Activated effector memory CD4-positive, alpha-beta T cell treated with Interleukin-2 at 50 U/mL for 16 hours (primary cell): ENCODE results near the gene RCAN1.
A peak's percentile ranks its signal among the peaks of the same experiment; 100 is the strongest.
"Not testable (repeated sequence)": the region's sequence is repeated elsewhere in the genome, so short reads cannot be mapped to it uniquely, and the experiment has no call there.

Source experiments
- DNase-seq: peaks from one replicate; pipeline ENCODE4 v3.0.0-alpha.2; 2020

RCAN1 gene

DNA sequence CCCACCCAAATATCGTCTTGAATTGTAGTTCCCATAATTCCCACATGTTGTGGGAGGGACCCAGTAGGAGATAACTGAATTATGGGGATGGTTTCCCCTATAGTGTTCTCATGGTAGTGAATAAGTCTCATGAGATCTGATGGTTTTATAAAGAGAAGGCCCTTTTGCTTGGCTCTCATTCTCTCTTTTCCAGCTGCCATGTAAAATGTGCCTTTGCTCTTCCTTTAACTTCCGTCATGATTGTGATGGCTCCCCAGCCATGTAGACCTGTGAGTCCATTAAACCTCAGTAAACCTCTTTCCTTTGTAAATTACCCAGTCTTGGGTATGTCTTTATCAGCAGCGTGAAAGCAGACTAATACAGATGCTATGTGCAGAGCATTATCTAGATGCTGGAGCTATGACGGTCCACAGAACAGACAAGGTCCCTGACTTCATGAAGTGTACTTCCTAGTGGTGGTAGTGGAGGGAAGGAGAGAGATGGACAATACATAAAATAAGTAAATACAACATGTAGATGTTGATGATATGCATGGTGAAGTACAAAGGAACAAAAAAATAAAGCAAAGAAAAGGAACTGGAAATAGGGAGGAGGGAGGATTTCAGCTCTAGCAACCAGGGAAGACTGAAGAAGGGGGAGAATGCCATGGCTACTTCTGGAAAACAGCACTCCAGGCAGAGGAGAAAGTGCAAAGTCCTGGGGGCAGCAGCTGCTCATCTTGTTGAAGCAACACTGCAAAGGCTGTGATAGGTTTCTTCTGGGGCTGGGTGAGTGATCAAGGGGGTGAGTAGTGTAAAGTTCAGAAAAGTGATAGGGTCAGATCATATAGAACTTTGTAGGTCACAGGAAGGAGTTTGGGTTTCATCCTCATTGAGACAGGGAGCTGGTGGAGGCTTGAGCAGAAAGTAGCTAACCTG is 6.8 kb upstream of the RCAN1 start:
- DNase-seq: no peak

DNA sequence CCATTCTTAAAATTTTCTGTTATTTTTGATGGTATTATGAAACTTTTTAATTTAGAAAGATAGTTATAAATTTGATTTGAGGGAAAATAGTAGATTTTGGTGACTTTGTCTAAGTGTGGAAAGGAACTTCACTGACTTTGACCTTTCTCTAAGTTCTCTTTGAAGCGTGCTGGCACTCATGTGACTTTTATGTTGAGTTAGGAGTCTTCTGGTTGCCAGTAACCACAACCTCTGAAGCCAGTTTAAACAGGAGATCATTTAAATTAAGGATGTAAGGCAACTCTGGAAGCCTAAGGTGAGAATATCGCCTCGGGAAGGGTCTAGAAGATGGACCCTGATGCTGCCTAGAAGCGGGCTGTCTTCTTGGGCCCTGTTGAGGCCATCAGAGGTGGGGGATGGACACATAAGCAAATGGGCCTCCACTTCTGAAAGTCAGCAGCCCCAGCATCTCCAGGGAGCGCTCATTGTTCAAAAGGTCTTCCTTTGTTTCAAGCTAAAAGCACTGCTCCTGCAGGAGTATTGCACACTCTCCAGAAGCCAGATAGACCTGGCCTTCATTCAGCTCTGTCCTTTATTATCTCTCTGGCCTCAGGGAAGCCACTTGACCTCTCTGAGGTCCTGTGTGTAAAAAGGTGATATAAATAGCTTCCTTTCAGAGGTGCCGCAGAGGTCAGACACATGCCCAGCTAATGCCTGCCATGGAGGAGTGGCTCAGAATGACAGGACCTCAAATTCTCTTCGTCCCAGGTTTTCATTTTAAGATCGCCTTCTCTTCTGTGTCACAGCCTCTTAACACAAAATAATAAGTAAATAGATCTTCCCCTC is 5.1 kb upstream of the RCAN1 start:
- no peak for DNase-seq

DNA sequence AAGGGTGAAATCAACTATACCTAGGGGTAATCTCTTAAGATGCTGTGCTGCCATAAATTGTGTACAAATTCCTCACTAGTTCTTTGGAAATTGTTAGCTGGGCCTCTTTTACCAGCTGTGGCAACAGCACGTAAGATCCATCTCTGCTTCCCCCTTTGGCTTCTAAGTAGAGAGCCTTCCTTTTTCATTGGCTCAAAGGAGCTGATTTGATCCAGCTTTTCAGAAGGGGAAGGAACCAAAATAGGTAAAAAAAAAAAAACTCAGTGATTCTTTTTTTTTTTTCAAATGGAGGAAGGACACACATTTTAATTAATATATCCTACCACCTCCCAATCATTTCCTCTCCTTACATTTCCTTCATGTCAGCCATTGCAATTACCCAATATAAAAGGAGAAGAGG is 4.0 kb upstream of the RCAN1 start:
- no peak for DNase-seq

DNA sequence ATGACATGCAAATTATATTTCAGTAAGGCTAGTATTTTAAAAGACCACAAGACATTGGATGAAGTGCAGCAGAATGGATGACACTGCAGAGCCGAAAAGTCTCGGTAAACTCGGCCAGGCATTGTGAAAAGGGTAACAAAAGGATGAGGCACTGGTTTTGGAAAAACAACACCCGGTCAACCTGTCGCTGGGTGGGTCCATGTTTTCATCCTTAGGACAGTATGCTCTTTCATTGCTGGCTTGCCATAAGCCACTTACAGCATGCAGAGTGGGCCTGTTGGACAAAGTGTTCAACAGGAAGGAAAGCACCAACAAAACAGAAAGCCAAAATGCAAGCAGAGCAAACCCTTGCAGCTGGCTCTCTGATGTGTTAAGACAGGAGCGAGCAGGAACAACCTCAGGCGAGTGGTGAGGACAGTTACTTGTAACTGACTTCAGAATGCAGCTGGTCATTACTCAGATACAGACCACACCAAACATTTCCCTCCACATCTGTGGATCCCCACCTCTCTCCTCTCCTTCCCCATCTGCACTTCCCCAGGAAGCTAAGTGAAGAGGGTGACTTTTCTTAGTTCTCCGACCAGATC is 2.9 kb upstream of the RCAN1 start:
- no peak for DNase-seq

DNA sequence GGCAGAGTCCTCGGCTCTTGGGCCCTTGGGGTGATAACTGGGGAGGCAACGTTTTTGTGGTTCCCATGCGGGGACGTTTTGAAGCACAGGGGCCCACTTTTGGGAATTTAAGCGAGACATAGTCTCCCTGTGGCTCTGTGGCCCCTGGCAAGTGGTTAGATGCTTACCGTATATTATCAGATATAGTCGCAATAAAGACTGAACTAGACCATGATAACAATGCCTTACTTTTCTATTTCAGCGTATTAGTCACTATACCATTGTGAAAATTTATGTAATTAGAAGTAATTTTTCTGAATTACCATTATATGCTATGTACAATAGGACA is 538 bp upstream of the RCAN1 start:
- DNase-seq: no peak

DNA sequence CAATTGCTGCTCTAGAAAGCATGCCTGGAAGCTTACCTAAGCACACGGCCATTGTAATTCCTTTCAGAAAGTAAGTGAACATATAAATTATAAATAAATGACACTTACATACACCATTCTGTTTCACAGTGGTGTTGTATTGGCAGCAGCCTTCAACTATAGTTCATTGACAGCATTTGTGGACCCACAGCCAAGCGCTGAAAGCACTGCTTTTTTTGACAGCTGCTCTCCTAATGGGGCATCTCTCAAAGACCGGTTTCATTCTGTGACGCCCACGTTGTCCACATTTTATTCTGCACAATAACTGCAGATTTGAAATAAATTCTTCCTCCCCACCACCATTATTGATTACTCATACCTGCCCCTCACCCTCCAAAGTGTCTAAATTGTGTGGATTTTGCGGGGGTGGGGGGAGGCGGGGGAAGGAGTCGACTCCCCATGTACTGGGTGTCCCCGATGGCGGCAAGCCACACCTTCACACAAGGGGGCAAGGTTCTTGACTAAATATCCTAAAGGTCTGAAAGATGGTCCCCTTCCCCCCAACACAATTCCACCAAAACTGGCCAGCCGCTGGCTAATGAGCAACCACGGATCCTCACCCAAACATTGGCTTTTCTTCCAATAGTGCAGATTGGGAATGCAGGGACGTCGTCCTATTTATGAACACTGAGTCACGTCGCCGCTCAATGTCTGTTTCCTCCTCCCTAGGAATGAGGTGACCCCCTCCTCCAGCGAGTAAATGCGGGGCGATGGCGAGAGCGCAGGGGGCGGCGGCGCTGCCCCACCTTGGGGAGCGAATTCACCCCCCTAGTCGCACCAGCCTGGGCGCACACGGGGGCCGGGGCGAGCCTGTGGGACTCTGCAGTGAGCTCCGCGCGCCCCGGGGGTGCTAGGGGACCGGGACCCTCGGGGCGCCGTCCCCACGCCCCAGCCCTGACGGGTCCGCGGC is 960 bp downstream of the RCAN1 start:
- DNase-seq: no peak

DNA sequence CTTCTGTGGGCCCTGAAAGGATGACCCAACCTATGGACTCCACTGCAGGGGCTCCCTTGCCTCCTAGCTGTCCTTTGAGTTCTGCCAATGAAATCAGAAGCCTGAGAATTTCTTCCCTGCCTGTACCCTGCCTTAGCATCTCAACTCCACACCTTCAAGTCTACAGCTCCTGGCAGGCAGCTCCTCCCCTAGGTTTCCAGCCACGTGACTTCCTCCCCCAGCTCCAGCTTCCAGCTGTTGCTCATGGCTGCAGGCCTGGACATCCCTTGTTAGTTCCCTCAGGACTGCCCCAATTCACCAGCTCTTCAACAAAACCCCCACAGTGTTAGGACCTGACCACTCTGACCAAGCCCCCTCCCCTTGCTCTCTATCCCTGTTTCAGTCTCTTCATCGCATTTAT is 2.4 kb downstream of the RCAN1 start:
- DNase-seq: no peak

DNA sequence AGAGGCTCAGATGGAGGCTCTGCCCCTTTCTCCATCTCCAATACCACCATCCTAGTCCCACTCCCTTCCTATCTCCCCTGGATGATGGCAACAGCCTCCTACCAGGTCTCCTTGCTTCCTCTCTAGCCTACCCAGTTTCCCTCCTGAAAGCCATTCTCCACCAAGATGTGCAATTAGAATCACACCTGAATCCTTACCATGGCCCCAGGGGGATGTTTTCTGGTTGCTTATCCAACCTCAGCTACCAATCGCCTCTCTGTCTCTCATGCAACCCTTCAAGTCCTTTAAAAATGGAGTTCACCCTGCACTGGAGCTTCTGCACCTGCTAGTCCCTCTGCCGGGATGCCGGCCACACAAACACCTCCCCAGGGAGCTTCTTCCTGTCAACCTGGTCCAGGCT is 2.9 kb downstream of the RCAN1 start:
- no peak for DNase-seq

DNA sequence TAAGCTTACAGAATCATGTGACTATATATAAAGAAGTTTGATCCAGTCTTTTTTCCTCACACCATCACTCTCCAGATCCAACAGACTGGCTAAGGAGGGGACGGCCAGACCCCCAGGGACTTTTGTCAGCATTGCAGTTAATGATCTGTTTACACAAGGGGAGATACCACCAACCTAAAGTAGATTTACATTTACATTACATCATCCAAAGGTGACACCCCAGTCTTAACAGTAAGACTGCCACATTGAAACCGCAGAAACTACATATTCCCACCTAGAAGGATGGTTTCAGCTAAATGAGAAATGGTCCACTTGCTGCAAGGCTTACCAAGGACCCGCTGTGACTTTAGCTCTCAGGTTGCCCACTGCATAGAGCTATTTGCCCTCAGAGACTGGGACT is 3.4 kb downstream of the RCAN1 start:
- no peak for DNase-seq

DNA sequence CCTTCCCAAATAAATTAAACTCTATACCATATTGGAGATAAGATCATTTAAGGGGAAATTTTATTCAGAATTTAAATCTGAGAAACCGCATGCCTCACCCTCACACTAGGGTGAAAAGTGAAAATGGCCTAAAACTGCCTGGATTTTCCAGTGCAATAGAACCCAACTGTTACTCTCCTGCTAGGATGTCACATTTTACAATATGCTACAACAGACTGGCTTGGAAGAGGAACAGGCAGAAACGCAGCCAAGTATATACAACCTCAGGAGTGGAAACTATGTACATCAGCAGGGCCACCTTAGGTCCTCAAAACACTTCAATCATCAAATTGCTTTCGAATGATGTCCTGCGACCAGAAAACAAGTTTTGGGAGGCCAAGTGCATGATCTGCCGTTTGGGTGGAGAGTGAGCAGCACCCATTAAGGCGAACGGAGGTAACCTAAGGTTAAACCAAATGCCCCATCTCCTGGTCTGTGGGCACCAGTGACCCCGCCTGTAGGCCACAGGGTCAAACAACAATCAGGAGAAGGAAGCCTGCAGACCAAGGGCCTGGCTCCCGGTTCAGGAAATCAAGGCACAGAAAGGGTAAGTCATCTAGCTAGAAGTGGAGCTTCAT is 4.9 kb downstream of the RCAN1 start:
- DNase-seq: no peak

DNA sequence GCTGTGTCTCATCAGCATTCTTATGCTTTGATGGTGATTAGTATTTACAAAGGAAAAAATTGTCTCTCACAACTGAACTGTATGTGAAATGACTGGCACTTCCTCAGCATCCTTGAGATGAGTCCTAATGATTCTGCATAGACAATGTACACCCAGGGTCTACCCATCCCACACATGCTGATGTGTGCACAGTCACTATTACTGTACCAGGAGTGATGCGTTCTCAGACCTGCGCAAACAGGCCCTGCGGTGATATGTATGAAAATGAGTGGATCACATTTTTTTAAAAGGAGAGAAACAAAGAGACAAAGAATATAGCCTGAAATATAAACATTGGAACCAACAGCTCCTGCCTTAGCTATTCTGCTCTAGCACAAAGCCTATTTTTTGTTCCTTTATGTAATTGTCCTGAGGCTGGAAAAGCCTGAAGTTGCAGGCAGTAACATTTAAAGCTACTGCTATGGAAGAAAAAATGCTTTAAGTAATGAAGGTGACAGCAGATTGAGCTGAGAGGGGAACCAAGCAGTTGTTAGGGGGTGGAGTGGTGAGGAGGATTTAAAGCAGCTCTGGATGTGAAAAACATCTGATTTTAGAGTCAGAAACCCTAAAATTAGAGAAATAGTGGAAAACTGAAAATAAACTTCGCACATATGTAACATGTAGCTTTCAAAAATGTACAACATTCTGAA is 5.5 kb downstream of the RCAN1 start:
- DNase-seq: no peak

DNA sequence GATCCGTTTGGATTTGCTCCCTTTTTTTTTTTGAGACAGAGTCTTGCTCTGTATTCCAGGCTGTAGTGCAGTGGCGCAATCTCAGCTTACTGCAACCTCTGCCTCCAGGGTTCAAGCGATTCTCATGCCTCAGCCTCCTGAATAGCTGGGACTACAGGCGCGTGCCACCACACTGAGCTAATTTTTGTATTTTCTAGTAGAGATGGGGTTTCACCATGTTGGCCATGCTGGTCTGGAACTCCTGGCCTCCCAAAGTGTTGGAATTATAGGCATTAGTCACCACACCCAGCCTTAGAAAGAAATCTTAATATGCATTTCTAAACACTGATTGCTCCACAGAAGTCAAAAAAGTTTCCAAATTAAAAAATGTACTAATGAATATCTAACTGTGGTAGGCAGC is 7.5 kb downstream of the RCAN1 start:
- not testable (repeated sequence) for DNase-seq

DNA sequence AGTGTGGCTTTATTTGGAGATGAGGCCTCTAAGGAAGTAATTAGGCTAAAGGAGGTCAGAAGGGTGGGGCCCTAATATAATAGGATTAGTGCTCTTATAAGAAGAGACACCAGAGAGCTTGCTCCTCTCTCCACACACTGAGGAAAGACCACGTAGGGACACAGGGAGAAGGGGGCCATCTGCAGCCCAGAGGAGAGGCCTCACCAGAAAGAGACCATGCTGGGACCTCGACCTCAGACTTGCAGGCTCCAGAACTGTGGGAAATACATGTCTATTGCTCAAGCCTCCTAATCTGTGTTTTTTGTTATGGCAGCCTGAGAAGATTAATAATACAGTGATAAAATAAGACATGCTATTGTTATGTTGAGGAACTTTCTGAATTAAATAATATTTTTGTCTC is 8.3 kb downstream of the RCAN1 start:
- DNase-seq: no peak

DNA sequence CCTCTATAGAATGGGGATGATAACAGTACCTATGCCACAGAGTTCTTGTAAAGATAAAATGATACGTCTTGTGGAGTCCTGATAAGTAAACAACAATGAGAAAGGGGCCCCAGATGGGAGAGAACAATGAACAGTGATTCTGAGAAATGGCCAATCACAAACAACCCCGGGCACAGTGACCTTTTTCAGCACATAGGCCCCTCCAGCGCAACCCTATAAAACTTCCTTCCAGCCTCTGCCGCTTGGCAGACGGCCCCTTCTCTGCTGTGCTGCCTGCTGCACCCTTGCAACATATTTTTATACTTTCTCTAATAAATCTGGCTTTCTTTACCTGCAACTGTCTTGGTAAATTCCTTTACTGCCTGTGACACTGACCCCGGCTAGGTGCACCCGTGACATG is 8.9 kb downstream of the RCAN1 start:
- no peak for DNase-seq

DNA sequence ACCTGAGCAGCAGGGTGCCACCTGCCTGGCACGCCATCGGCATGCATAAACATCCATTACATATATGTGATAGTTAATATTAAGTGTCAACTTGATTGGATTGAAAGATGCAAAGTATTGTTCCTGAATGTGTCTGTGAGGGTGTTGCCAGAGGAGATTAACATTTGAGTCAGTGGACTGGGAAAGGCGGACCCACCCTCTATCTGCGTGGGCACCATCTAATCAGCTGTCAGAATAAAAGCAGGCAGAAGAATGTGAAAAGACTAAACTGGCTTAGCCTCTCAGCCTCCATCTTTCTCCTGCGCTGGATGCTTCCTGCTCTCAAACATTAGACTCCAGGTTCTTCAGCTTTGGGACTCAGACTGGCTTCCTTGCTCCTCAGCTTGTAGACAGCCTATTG is 10.0 kb downstream of the RCAN1 start:
- DNase-seq: not testable (repeated sequence)

DNA sequence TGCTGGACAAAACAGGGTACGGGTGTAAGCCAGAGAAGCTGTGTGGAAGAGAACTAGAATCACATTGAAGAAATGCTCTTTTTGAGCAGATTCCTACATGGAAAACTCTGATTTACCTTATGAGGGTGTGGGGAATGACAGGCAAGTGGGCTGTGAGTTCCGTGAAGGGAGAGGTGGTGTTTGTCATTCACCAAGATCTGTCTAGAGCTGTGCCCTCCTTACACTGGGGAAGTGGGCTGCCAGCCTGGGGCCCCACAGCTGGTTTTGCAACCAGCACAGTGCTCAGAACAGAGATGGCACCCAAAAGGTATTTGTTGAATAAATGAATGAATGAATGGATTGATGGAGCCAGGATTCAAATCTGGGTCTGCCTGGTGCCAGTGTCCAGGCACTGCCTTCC is 10.4 kb downstream of the RCAN1 start:
- DNase-seq: no peak

DNA sequence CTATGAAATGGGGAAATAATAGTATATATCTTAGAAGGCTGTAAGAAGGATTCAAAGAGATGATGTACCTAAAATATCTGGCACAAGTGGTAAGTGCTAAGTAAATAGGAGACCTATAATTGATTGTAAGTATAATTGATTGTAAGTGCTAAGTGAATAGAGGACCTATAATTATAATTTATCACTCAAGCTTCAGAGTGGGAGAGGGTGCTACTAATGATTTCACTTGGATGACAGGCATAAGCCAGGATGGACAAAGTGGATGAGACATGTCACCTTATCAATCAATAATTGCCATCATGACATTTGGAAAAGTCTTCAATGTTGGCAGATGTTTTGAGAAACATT is 11.2 kb downstream of the RCAN1 start:
- DNase-seq: no peak

DNA sequence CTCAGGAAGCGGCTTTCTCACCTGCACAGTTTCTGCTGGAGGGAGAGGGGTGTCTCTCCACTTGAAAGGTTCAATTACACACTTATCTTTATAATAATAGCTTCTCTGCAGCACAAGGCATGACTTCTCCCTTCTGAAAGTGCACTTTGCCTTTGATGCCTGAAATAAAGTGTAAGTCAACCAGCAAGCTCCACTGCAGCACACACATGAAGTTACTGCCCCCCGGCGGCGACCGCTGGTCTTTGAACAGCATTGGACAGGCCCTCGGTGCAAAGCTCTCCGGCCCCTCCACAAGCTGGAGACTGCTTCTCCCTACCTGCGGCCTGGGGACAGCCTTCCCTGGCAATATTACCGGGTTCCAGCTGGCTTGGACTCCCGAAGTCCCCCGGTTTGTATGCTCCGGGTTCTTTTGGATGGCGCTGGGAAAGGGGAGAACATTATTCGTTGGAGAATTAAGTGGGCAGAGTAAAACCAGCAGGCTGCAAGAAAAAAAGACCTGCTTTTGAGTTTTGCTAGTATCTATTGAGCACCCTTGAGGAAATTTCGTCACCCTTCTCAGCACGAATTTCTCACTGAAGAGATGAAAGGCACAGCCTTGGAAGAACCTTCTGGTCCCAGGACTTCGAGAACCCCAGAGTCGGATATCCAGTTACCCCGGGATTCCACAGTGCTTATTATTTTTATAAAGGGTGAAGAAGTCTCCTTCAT is 11.8 kb downstream of the RCAN1 start:
- peak; percentile 20 for DNase-seq

DNA sequence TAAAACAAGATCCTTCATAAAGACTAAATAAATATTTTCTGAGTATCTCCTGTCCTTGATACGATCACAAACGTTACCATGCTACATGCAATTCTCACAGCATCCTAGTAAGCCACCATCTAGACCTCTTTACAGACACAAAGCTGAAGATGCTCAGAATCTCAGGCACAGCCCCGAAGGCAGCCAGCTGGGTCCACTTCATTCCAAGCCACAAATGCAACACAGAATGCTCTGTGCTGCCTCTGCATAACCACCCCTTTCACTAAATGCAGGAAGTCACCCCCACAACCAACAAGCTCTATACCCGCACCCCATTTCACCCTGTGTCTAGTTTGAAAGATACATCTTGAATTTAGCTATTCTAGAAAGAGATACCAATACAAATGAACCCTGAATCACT is 12.9 kb downstream of the RCAN1 start:
- no peak for DNase-seq

DNA sequence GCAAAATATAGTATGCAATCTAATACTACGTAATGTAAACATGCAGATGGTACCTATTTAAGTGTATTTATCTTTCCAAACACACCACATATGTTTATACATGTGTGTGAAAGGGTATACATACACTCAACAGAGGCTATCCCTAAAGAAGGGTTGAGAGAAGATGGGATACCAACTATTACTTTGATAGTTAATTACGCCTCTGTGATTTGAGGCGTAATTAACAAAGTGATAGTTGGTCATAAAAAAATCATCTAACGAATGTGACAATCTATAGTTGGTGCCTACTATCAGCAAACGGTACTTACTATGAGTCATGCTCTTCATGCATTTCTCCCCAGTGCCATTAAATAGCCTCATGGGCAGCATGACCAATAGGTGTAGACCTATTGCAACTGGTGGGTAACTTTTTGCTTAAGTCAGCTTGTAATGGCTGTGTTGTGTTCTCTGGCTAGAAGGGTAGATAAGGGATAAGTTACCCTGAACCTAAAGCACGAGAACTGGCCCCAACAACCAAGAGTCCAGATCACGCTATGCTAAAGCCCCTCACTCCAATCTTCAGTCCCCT is 15.3 kb downstream of the RCAN1 start:
- DNase-seq: no peak

DNA sequence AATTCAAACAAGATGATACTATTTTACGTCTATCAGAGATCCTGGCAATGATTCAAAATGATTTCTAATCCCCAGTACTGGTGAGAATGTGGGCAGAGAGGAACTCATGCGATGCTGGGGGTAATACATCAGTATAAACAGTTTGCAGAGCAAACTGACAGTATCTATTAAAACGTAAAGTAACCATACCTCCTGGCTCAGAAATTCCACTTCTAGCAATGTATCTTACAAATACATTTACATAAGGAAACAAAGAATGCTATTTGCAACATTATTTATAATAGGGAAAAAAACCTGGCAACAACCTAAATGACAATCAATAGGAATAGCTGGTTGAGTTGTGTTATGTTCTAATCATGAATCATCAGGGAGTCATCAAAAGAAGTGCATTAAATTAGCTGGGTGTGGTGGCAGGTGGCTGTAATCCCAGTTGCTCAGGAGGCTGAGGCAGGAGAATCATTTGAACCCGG is 15.9 kb downstream of the RCAN1 start:
- DNase-seq: no peak
